Measurements from ENCODE around the gene SLC12A3. TPM values are rescaled to one million over a fixed set of nuclear protein-coding genes. Genes with fewer than 3 reads are reported as not detected.

SLC12A3 gene
- total RNA-seq, 1 donor from 2014 or later: not detected

DNA sequence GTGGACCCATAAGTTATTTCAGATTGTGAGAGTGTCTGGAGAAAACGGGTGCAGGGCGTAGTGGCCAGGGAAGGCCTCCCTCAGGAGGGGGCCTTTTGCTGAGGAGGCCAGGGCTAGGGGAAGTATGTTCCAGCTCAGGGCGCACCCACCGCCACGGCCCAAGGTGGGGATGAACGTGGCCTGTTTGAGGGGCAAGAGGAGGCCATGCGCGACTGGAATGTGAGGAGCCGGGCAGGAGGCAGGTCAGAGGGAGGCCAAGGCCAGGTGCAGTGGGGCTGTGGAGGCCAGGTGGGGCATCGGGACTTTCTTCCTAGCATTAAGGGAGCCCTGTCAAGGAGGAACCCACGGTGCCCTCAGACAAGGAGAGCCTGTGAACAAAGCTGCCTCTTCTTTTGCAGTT is 26.7 kb downstream of the SLC12A3 start:
- Histone ChIP-seq H3K9me3 (ENCODE audit: low read depth) (no peaks in the 10 kb centered on the region), H3K4me1 (no peaks in the 10 kb centered on the region), H3K4me3 (no peak overlapping the region), H3K9ac (no peak overlapping the region), H4K20me1 (ENCODE audit: low read depth) (no peaks in the 10 kb centered on the region), H3F3A (ENCODE audit: low read depth) (no peaks in the 10 kb centered on the region), H3K79me2 (ENCODE audit: low read depth) (no peaks in the 10 kb centered on the region), H3K27ac (no peak overlapping the region), H3K36me3 (no peaks in the 10 kb centered on the region), H3K27me3 (no peaks in the 10 kb centered on the region), H3K4me2 (no peak overlapping the region), H2AFZ (replicated peaks) (no peak overlapping the region)
- Mint-ChIP-seq H3K4me1 (no peaks in the 10 kb centered on the region), H3K9me3 (no peaks in the 10 kb centered on the region), H3K4me3 (no peak overlapping the region), H3K27me3 (ENCODE audit: insufficient read depth, low read depth) (peaks cover 10% of the 10 kb centered on the region), H3K36me3 (no peaks in the 10 kb centered on the region), H3K27ac (no peak overlapping the region)
- TF ChIP-seq EZH2phosphoT487 (IDR thresholded peaks at IDR 0.05) (no peak), EZH2 (IDR thresholded peaks at IDR 0.05) (no peak)
- TF ChIP-seq, protein P1, sequence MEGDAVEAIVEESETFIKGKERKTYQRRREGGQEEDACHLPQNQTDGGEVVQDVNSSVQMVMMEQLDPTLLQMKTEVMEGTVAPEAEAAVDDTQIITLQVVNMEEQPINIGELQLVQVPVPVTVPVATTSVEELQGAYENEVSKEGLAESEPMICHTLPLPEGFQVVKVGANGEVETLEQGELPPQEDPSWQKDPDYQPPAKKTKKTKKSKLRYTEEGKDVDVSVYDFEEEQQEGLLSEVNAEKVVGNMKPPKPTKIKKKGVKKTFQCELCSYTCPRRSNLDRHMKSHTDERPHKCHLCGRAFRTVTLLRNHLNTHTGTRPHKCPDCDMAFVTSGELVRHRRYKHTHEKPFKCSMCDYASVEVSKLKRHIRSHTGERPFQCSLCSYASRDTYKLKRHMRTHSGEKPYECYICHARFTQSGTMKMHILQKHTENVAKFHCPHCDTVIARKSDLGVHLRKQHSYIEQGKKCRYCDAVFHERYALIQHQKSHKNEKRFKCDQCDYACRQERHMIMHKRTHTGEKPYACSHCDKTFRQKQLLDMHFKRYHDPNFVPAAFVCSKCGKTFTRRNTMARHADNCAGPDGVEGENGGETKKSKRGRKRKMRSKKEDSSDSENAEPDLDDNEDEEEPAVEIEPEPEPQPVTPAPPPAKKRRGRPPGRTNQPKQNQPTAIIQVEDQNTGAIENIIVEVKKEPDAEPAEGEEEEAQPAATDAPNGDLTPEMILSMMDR (IDR thresholded peaks at IDR 0.05): no peak
- no peak for DNase-seq (ENCODE audit: low spot score)

DNA sequence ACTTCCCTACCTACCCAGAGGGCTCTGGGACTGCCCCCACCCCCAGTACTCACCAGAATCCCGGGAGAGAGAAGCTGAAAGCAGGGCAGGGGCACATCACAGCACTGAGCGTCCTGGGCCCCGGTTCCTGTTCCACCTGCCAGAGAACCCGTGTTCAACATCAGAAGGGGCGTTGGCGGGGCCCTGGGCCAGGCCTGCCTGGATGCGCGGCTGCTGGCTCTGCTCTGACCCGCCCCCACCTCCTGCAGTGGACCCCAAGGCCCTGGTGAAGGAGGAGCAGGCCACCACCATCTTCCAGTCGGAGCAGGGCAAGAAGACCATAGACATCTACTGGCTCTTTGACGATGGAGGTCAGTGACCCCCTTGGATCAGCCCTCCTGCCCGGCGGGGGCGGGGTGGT is 27.7 kb downstream of the SLC12A3 start:
- H4K20me1 ChIP-seq (ENCODE audit: low read depth): no peaks in the 10 kb centered on the region
- no peaks in the 10 kb centered on the region for H3K9me3 Mint-ChIP-seq
- no peak overlapping the region for H2AFZ ChIP-seq (replicated peaks)
- peaks cover 14% of the 10 kb centered on the region for H3K27me3 Mint-ChIP-seq (ENCODE audit: insufficient read depth, low read depth)
- no peaks in the 10 kb centered on the region for H3K79me2 ChIP-seq (ENCODE audit: low read depth)
- no peak overlapping the region for H3K4me2 ChIP-seq
- DNase-seq (ENCODE audit: low spot score): no peak
- H3K36me3 ChIP-seq: no peaks in the 10 kb centered on the region
- H3K9me3 ChIP-seq (ENCODE audit: low read depth): no peaks in the 10 kb centered on the region
- H3K27ac ChIP-seq: no peak overlapping the region
- H3F3A ChIP-seq (ENCODE audit: low read depth): no peaks in the 10 kb centered on the region
- H3K4me1 ChIP-seq: no peaks in the 10 kb centered on the region
- no peaks in the 10 kb centered on the region for H3K27me3 ChIP-seq
- no peak for TF ChIP-seq EZH2phosphoT487 (IDR thresholded peaks at IDR 0.05)
- TF ChIP-seq, protein P1 (IDR thresholded peaks at IDR 0.05): no peak
- no peak for TF ChIP-seq EZH2 (IDR thresholded peaks at IDR 0.05)
- no peak overlapping the region for H3K4me3 ChIP-seq
- no peak overlapping the region for H3K27ac Mint-ChIP-seq
- no peak overlapping the region for H3K4me3 Mint-ChIP-seq
- no peaks in the 10 kb centered on the region for H3K36me3 Mint-ChIP-seq
- H3K4me1 Mint-ChIP-seq: no peaks in the 10 kb centered on the region
- no peak overlapping the region for H3K9ac ChIP-seq

DNA sequence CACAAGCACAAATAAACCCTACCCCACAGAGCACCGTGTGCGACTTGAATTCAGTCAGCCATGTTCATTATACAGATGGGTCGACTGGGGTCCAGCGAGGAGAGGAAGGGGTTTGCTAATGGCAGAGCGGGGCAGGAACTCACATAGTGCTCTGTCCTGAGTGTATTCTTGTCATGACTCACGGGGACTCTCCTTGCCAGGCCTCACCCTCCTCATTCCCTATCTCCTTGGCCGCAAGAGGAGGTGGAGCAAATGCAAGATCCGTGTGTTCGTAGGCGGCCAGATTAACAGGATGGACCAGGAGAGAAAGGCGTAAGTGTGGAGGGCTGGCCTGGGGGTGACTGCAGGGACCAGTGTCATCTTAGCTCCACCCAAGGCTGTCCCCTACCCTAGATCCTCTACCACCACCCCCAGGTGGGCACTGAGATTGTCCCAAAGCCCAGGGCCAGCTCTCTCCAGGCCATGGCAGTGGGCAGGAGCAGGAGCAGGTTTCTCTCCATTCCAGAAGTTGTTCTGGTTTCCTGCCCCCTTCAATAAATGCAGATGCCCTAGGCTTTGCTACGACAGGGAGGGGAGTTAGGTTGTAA is 29.4 kb downstream of the SLC12A3 start:
- Histone ChIP-seq H3K4me1 (no peaks in the 10 kb centered on the region), H3F3A (ENCODE audit: low read depth) (no peaks in the 10 kb centered on the region), H3K27ac (no peak overlapping the region), H4K20me1 (ENCODE audit: low read depth) (no peaks in the 10 kb centered on the region), H3K4me3 (no peak overlapping the region), H3K9me3 (ENCODE audit: low read depth) (no peaks in the 10 kb centered on the region), H3K4me2 (no peak overlapping the region), H3K9ac (no peak overlapping the region), H3K79me2 (ENCODE audit: low read depth) (no peaks in the 10 kb centered on the region), H3K27me3 (no peaks in the 10 kb centered on the region), H2AFZ (replicated peaks) (no peak overlapping the region), H3K36me3 (no peaks in the 10 kb centered on the region)
- peaks cover 10% of the 10 kb centered on the region for H3K27me3 Mint-ChIP-seq (ENCODE audit: insufficient read depth, low read depth)
- no peaks in the 10 kb centered on the region for H3K4me1 Mint-ChIP-seq
- no peak for DNase-seq (ENCODE audit: low spot score)
- TF ChIP-seq EZH2phosphoT487 (IDR thresholded peaks at IDR 0.05) (no peak), EZH2 (IDR thresholded peaks at IDR 0.05) (no peak)
- TF ChIP-seq, protein P1 (IDR thresholded peaks at IDR 0.05): no peak
- no peaks in the 10 kb centered on the region for H3K9me3 Mint-ChIP-seq
- H3K27ac Mint-ChIP-seq: peak overlapping the region; percentile 51
- H3K36me3 Mint-ChIP-seq: no peaks in the 10 kb centered on the region
- no peak overlapping the region for H3K4me3 Mint-ChIP-seq
